ENCODE data around the gene LMTK2.

LMTK2 gene

GRCh38 chr7:98075801-98076200, 30.9 kb upstream of the LMTK2 start:
- DNase-seq (ENCODE audit: extremely low read depth, low read depth) = no peak
- TF ChIP-seq CTCF (IDR thresholded peaks at IDR 0.05; ENCODE audit: low read depth, low read length) = no peak

- no peak for TF ChIP-seq CTCF (IDR thresholded peaks at IDR 0.05; ENCODE audit: low read depth, low read length)
- no peak for DNase-seq (ENCODE audit: extremely low read depth, low read depth)
Measured at GRCh38 chr7:98077762-98078161, 28.9 kb upstream of the LMTK2 start.

- no peak for TF ChIP-seq CTCF (IDR thresholded peaks at IDR 0.05; ENCODE audit: low read depth, low read length)
- DNase-seq (ENCODE audit: extremely low read depth, low read depth) = no peak
Measured at GRCh38 chr7:98078197-98078870, 28.3 kb upstream of the LMTK2 start.

- TF ChIP-seq CTCF (IDR thresholded peaks at IDR 0.05; ENCODE audit: low read depth, low read length) = no peak
- DNase-seq (ENCODE audit: extremely low read depth, low read depth) = no peak
Measured at GRCh38 chr7:98079891-98080648, 26.6 kb upstream of the LMTK2 start.

- DNase-seq (ENCODE audit: extremely low read depth, low read depth) = no peak
- no peak for TF ChIP-seq CTCF (IDR thresholded peaks at IDR 0.05; ENCODE audit: low read depth, low read length)
Measured at GRCh38 chr7:98081319-98081718, 25.3 kb upstream of the LMTK2 start.

GRCh38 chr7:98084631-98085030, 22.0 kb upstream of the LMTK2 start:
- no peak for TF ChIP-seq CTCF (IDR thresholded peaks at IDR 0.05; ENCODE audit: low read depth, low read length)
- DNase-seq (ENCODE audit: extremely low read depth, low read depth) = no peak

- no peak for DNase-seq (ENCODE audit: extremely low read depth, low read depth)
- TF ChIP-seq CTCF (IDR thresholded peaks at IDR 0.05; ENCODE audit: low read depth, low read length) = no peak
Measured at GRCh38 chr7:98085674-98086073, 21.0 kb upstream of the LMTK2 start.
